Measurements from ENCODE around the gene ERBB4. TPM values are rescaled to one million over a fixed set of nuclear protein-coding genes. Genes with fewer than 3 reads are reported as not detected.

Gene ERBB4
- total and polyA plus RNA-seq, 10 of the 15 experiments (the other 5 are each of a cell fraction or from before 2014, with no cell fraction given) = under 0.01 to 0.23 (median 0.01) TPM; not detected in 4

DNA sequence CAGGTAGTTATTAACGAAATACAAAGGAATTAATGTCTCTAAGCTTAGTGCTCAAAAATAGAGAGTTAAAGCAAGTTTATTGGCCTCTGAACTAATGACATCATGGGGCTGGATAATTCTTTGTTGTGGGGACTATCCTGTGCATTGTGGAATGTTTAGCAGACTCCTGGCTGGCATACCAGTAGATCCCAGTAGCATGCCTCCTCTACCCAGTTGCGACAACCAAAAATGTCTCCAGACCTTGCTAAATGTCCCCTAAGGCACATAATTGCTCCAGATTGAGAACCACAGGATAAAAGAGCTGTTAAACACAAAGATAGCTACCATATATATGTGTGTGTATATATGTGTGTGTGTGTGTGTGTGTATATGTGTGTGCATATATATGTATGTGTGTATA, 194.5 kb downstream of the ERBB4 start:
- BruUV-seq (replicated peaks) = no TSS peak
- Histone ChIP-seq H3K4me1 (ENCODE audit: control insufficient read depth, insufficient read depth, low read length) (no peaks in the 10 kb centered on the region), H3K4me3 (no peak overlapping the region), H3K4me2 (ENCODE audit: control insufficient read depth, insufficient read depth) (no peak overlapping the region), H3K9ac (ENCODE audit: control insufficient read depth, insufficient read depth, low read length) (no peak overlapping the region), H3K36me3 (ENCODE audit: control insufficient read depth in 2 of 2, insufficient read depth in 2 of 2, low read length in 1 of 2) (no peaks in the 10 kb centered on the region), H4K20me1 (ENCODE audit: control insufficient read depth, insufficient read depth) (no peaks in the 10 kb centered on the region), H3K27ac (ENCODE audit: control insufficient read depth, insufficient read depth) (no peak overlapping the region), H2AFZ (ENCODE audit: control insufficient read depth, low read depth, low read length) (no peak overlapping the region), H3K79me2 (ENCODE audit: control insufficient read depth, insufficient read depth, low read length) (no peaks in the 10 kb centered on the region), H3K27me3 (replicated peaks in 1 of 2; ENCODE audit: control insufficient read depth in 2 of 2, insufficient read depth in 2 of 2, low read length in 1 of 2) (no peaks in the 10 kb centered on the region), H3K9me3 (replicated peaks; ENCODE audit: control insufficient read depth, insufficient read depth, low read length) (no peaks in the 10 kb centered on the region)
- FAIRE-seq (no peak), ATAC-seq (no peak), DNase-seq (ENCODE audit: low read depth, low spot score) (no peak)
- intact Hi-C loops (cut with micrococcal nuclease; ENCODE audit: unreplicated experiment) (no loop called here), in situ Hi-C loops (cut with MboI) (no loop called here)
- SMC1A ChIA-PET (ENCODE audit: uncharacterized antibody, unreplicated experiment) = interaction anchor here (0.6 kb wide), 1 partner anchor 842 kb away, joined by 3 read pairs; no protein-coding TSS in a partner anchor
- TF ChIP-seq SRF (IDR thresholded peaks at IDR 0.05; ENCODE audit: low read depth in 2 of 2, low read length in 2 of 2) = no peak
- TF ChIP-seq NFIC (IDR thresholded peaks at IDR 0.05; ENCODE audit: low read depth, low read length) = no peak
- no peak for TF ChIP-seq ATF7 (IDR thresholded peaks at IDR 0.05; ENCODE audit: low read depth)
- no peak for TF ChIP-seq CUX1 (IDR thresholded peaks at IDR 0.05; ENCODE audit: insufficient replicate concordance, low read depth, low read length)
- TF ChIP-seq ATF2 (IDR thresholded peaks at IDR 0.05; ENCODE audit: low read length) = no peak
- no peak for TF ChIP-seq ZBTB33 (IDR thresholded peaks at IDR 0.05)
- no peak for TF ChIP-seq TBL1XR1 (IDR thresholded peaks at IDR 0.05; ENCODE audit: low read depth, low read length)
- TF ChIP-seq KLF5 (IDR thresholded peaks at IDR 0.05; ENCODE audit: partially characterized antibody) = no peak
- no peak for TF ChIP-seq MXI1 (IDR thresholded peaks at IDR 0.05; ENCODE audit: low read depth, low read length)
- no peak for TF ChIP-seq JUND (IDR thresholded peaks at IDR 0.05; ENCODE audit: low read depth, low read length)
- TF ChIP-seq RAD51 (IDR thresholded peaks at IDR 0.05) = no peak
- no peak for TF ChIP-seq STAT3 (IDR thresholded peaks at IDR 0.05; ENCODE audit: low read depth, low read length)
- TF ChIP-seq HCFC1 (IDR thresholded peaks at IDR 0.05; ENCODE audit: low read length) = no peak
- no peak for TF ChIP-seq CHD2 (IDR thresholded peaks at IDR 0.05; ENCODE audit: borderline replicate concordance, low read depth, low read length)
- no peak for TF ChIP-seq JUNB (IDR thresholded peaks at IDR 0.05)
- TF ChIP-seq DPF2 (IDR thresholded peaks at IDR 0.05) = no peak
- RAD21 ChIA-PET (ENCODE audit: unreplicated experiment) = no interaction called here
- POLR2A ChIA-PET = no interaction called here
- WGBS (ENCODE audit: insufficient coverage, insufficient replicate concordance, low lambda C conversion rate, missing lambda C conversion rate) = 25% methylated on average over 2 of the region's 2 CpGs
- CTCF ChIA-PET = no interaction called here
